Hematopoietic multipotent progenitor cell treated with erythropoietin and hydrocortisone succinate and interleukin-3 and kit ligand, for 6 days (in vitro differentiated cells): ENCODE results near the gene CRYBA2.

Source experiments
- DNase-seq: peaks from one replicate; pipeline ENCODE4 v3.0.0-alpha.2; 2015

Gene CRYBA2

GRCh38 chr2:218993345-218994315, at the start of gene CRYBA2:
Gene CRYBA2, minus strand, starts transcription at chr2:218993422. Its CDS starts 246 bp downstream, at chr2:218993176.
- DNase-seq: no peak

GRCh38 chr2:219042750-219043149, 49.5 kb upstream of the CRYBA2 start:
- no peak for DNase-seq

- DNase-seq: no peak
Observed at GRCh38 chr2:219042157-219042556, 48.9 kb upstream of the CRYBA2 start.

GRCh38 chr2:219041252-219041651, 48.0 kb upstream of the CRYBA2 start, which contains the start of gene CFAP65:
Gene CFAP65, minus strand, starts transcription at chr2:219041516. Its CDS starts 2,468 bp downstream, at chr2:219039048.
- peak; percentile 45 for DNase-seq

GRCh38 chr2:219038600-219038999, 45.4 kb upstream of the CRYBA2 start:
- DNase-seq: no peak

GRCh38 chr2:219037783-219038499, 44.7 kb upstream of the CRYBA2 start:
- DNase-seq: no peak

GRCh38 chr2:219035942-219036341, 42.7 kb upstream of the CRYBA2 start:
- DNase-seq: no peak

- no peak for DNase-seq
Observed at GRCh38 chr2:219034823-219035222, 41.6 kb upstream of the CRYBA2 start.

GRCh38 chr2:219032051-219032745, 39.0 kb upstream of the CRYBA2 start:
- no peak for DNase-seq

GRCh38 chr2:219031005-219031738, 38.0 kb upstream of the CRYBA2 start:
- no peak for DNase-seq

GRCh38 chr2:219030177-219030940, 37.1 kb upstream of the CRYBA2 start:
- no peak for DNase-seq

GRCh38 chr2:219029829-219030165, 36.6 kb upstream of the CRYBA2 start:
- peak; percentile 81 for DNase-seq

GRCh38 chr2:219028996-219029828, 36.0 kb upstream of the CRYBA2 start:
- DNase-seq: no peak

GRCh38 chr2:219028141-219028540, 34.9 kb upstream of the CRYBA2 start:
- DNase-seq: no peak

- no peak for DNase-seq
Observed at GRCh38 chr2:219027511-219028055, 34.4 kb upstream of the CRYBA2 start.

GRCh38 chr2:219026946-219027345, 33.7 kb upstream of the CRYBA2 start:
- no peak for DNase-seq

- no peak for DNase-seq
Observed at GRCh38 chr2:219025637-219026585, 32.7 kb upstream of the CRYBA2 start.

GRCh38 chr2:219024059-219024458, 30.8 kb upstream of the CRYBA2 start:
- no peak for DNase-seq

- no peak for DNase-seq
Observed at GRCh38 chr2:219023045-219023605, 29.9 kb upstream of the CRYBA2 start.
